HepG2 (cell line): ENCODE results near the gene PCTP. TPM values are rescaled to one million over a fixed set of nuclear protein-coding genes. Genes with fewer than 3 reads are reported as not detected.

Experiments
- ATAC-seq: fragments of 200-7000 bp; cut with Tn5 transposase; 3 replicates; pipeline ENCODE4 v1.9.1; 2020; ENCODE audit warnings: mild to moderate bottlenecking, moderate library complexity
- Bru-seq: library from RNA; stranded (reverse); fragments of 400-500 nt; gene quantifications from one replicate; lab custom pipeline; 2021; lab: Mats Ljungman, UMichigan
- BruChase-seq, 2 experiments: library from RNA; stranded (reverse); fragments of 400-500 nt; gene quantifications; one replicate each; lab custom pipeline; 2021; lab: Mats Ljungman, UMichigan
- BruUV-seq: library from RNA; stranded (reverse); fragments of 400-500 nt; replicated peaks from 2 replicates; lab custom pipeline; 2021; lab: Mats Ljungman, UMichigan
- CTCF ChIA-PET: fragments of 300-600 bp; formaldehyde crosslinking; extraction: SDS; loops from one replicate; lab custom pipeline; 2021; ENCODE audit warnings: low total read pairs, inconsistent platforms, low intra/inter-chr PET ratio; lab: Yijun Ruan, JAX
- POLR2A ChIA-PET: fragments of 350-600 bp; sonication (Branson Sonifier 250); formaldehyde crosslinking; loops from one replicate; lab custom pipeline; 2020; ENCODE audit warnings: antibody characterized with exemption, inconsistent platforms; lab: Yijun Ruan, JAX
- DNase-seq: peaks from one replicate; pipeline ENCODE4 v3.0.0-alpha.2; 2015; ENCODE audit warnings: low spot score
- FAIRE-seq: peaks from 3 replicates; lab custom pipeline; 2011; peaks lifted over from hg19 to GRCh38; lab: Jason Lieb, UNC
- H2AFZ ChIP-seq: one replicate; pipeline ENCODE4 v1.6.1; 2011; ENCODE audit warnings: low read length, inconsistent platforms
- H3K27ac ChIP-seq: fragments of 300-600 bp; 3 replicates; pipeline ENCODE4 v1.8.0; 2011; ENCODE audit warnings: mixed run types, mild to moderate bottlenecking, mixed read lengths, low read length, inconsistent platforms; ENCODE audit not compliant: insufficient read depth; ENCODE audit errors: extremely low read length
- H3K27me3 ChIP-seq, 2 experiments: fragments of 200-600 bp in 1 of 2; 2 replicates in 1 of 2; 3 replicates in 1 of 2; pipeline versions ENCODE4 v1.6.0 to v1.8.0; 2011; ENCODE audit warnings: low read length in 2 of 2, mild to moderate bottlenecking in 2 of 2, moderate library complexity in 2 of 2, inconsistent platforms in 1 of 2; ENCODE audit not compliant: insufficient read depth in 2 of 2, control insufficient read depth in 1 of 2
- H3K36me3 ChIP-seq, 2 experiments: fragments of 200-600 bp in 1 of 2; replicated peaks in 1 of 2; 2 replicates in 1 of 2; 3 replicates in 1 of 2; pipeline versions ENCODE4 v1.5.1 to v1.8.0; 2011; ENCODE audit warnings: low read length in 2 of 2, inconsistent platforms in 1 of 2; ENCODE audit not compliant: insufficient read depth in 2 of 2, control insufficient read depth in 1 of 2
- H3K4me1 ChIP-seq: 2 replicates; pipeline ENCODE4 v1.5.1; 2012; ENCODE audit warnings: low read length, inconsistent platforms; ENCODE audit not compliant: insufficient read depth
- H3K4me2 ChIP-seq: 2 replicates; pipeline ENCODE4 v1.6.0; 2011; ENCODE audit warnings: low read depth, low read length, inconsistent platforms
- H3K4me3 ChIP-seq, 3 experiments: fragments of 200-600 bp in 1 of 3; sonication (generic), shearing (Covaris generic) in 1 of 3; replicated peaks in 1 of 3; 2 replicates each; pipeline ENCODE4 v1.5.1; 2011 to 2016; ENCODE audit warnings: low read length in 3 of 3, inconsistent platforms in 2 of 3, low read depth in 2 of 3, mild to moderate bottlenecking in 2 of 3, control low read depth in 1 of 3, mixed read lengths in 1 of 3; ENCODE audit not compliant: insufficient read depth in 1 of 3
- H3K79me2 ChIP-seq: one replicate; pipeline ENCODE4 v1.6.1; 2011; ENCODE audit warnings: low read length, inconsistent platforms; ENCODE audit not compliant: insufficient read depth
- H3K9ac ChIP-seq: 2 replicates; pipeline ENCODE4 v1.6.0; 2011; ENCODE audit warnings: mild to moderate bottlenecking, low read depth, low read length, inconsistent platforms; ENCODE audit not compliant: insufficient read depth
- H3K9me3 ChIP-seq: 2 replicates; pipeline ENCODE4 v1.5.1; 2012; ENCODE audit warnings: mild to moderate bottlenecking, low read length
- H4K20me1 ChIP-seq: 2 replicates; pipeline ENCODE4 v1.6.0; 2011; ENCODE audit warnings: inconsistent platforms, mild to moderate bottlenecking, low read length, moderate library complexity; ENCODE audit not compliant: insufficient read depth
- CAMTA2 ChIP-seq: sonication (generic); formaldehyde crosslinking; IDR thresholded peaks from 2 replicates; pipeline ENCODE4 v1.4.0; 2020; ENCODE audit warnings: mild to moderate bottlenecking, missing genetic modification reagents, borderline replicate concordance
- CBFB ChIP-seq: sonication (generic); formaldehyde crosslinking; IDR thresholded peaks from 2 replicates; pipeline ENCODE4 v1.4.0; 2020; ENCODE audit warnings: missing genetic modification reagents
- CREBL2 ChIP-seq: sonication (generic); formaldehyde crosslinking; IDR thresholded peaks from 2 replicates; pipeline ENCODE4 v1.8.1; 2023; ENCODE audit warnings: missing genetic modification reagents, mild to moderate bottlenecking, borderline replicate concordance
- POGK ChIP-seq: sonication (generic); formaldehyde crosslinking; conservative IDR thresholded peaks from 2 replicates; pipeline ENCODE4 v1.8.0; 2022; ENCODE audit warnings: mild to moderate bottlenecking, moderate library complexity, missing genetic modification reagents
- POLR2AphosphoS2 ChIP-seq: IDR thresholded peaks from 2 replicates; pipeline ENCODE4 v1.6.1; 2011; ENCODE audit warnings: low read depth, low read length, improper control_type of control experiment
- SMAD1 ChIP-seq: sonication (generic); formaldehyde crosslinking; IDR thresholded peaks from 2 replicates; pipeline ENCODE4 v1.4.0; 2020; ENCODE audit warnings: missing genetic modification reagents, low read depth, mild to moderate bottlenecking, borderline replicate concordance
- ZNF124 ChIP-seq: sonication (generic); formaldehyde crosslinking; IDR thresholded peaks from 2 replicates; pipeline ENCODE4 v1.4.0; 2020; ENCODE audit warnings: missing genetic modification reagents
- ZNF337 ChIP-seq: sonication (generic); formaldehyde crosslinking; IDR thresholded peaks from 2 replicates; pipeline ENCODE4 v1.5.1; 2020; ENCODE audit warnings: missing genetic modification reagents, low read depth, mild to moderate bottlenecking, borderline replicate concordance
- ZNF414 ChIP-seq: sonication (generic); formaldehyde crosslinking; IDR thresholded peaks from 2 replicates; pipeline ENCODE4 v1.5.0; 2020; ENCODE audit warnings: missing genetic modification reagents
- ZNF580 ChIP-seq: IDR thresholded peaks from 2 replicates; pipeline ENCODE4 v1.6.1; 2016; ENCODE audit warnings: low read depth, borderline replicate concordance
- ZNF724P ChIP-seq: sonication (generic); formaldehyde crosslinking; IDR thresholded peaks from 2 replicates; pipeline ENCODE4 v1.8.0; 2022; ENCODE audit warnings: missing genetic modification reagents, borderline replicate concordance
- ZNF780A ChIP-seq: sonication (generic); formaldehyde crosslinking; IDR thresholded peaks from 2 replicates; pipeline ENCODE4 v1.8.0; 2022; ENCODE audit warnings: mild to moderate bottlenecking, missing genetic modification reagents, moderate library complexity
- WGBS: methylation state at CpG from one replicate; pipeline ENCODE4 v1.1.6; 2017; ENCODE audit warnings: low lambda C conversion rate; 5-methylcytosine and 5-hydroxymethylcytosine counted together
- in situ Hi-C: cut with HindIII; loops from 2 replicates; pipeline ENCODE4 v1.10.0; 2017; ENCODE audit warnings: low pct_unique_long_range_greater_than_20kb; ENCODE audit not compliant: extremely low pct_ligation_motif_present
- intact Hi-C: fragments of 100-400 bp; cut with micrococcal nuclease; formaldehyde crosslinking; loops from one replicate; pipeline ENCODE4 v1.10.0; 2022; ENCODE audit not compliant: unreplicated experiment
- long read RNA-seq, 2 experiments: library from RNA in 1 of 2; library from polyadenylated mRNA in 1 of 2; stranded (forward) in 1 of 2; unstranded in 1 of 2; transcript quantifications; one replicate each; pipeline ENCODE4 v2.0.0, GENCODE V29; 2019 to 2022
- polyA minus RNA-seq, 3 experiments: library from RNA; depleted of rRNA, polyadenylated mRNA; stranded (reverse); fragments of >200 nt; gene quantifications; 2 replicates each; pipeline ENCODE4 v1.2.3, GENCODE V29; 2011; ENCODE audit warnings: low replicate concordance in 1 of 3
- polyA plus RNA-seq, 8 experiments: library from polyadenylated mRNA; depleted of rRNA in 3 of 8; stranded (reverse) in 7 of 8; unstranded in 1 of 8; fragments of >200 nt; fragmentation: Illumina TruSeq in 4 of 8; extraction: Trizol in 4 of 8; gene quantifications; 2 replicates each; pipeline versions ENCODE4 v1.2.1 to v1.2.3, GENCODE V29; 2011 to 2016; ENCODE audit warnings: low read depth in 4 of 8, missing spikeins in 1 of 8, mixed read lengths in 1 of 8; ENCODE audit not compliant: insufficient read depth in 1 of 8
- total RNA-seq, 5 experiments: library from RNA; depleted of rRNA; stranded (reverse); fragments of >200 nt; fragmentation: Illumina TruSeq; extraction: Trizol; gene quantifications; 2 replicates each; pipeline ENCODE4 v1.2.3, GENCODE V29; 2016; ENCODE audit warnings: low read depth in 1 of 5

The PCTP gene
- total RNA-seq (2016; rRNA removed; fragmentation: Illumina TruSeq; extraction: Trizol) = 50.7 and 66.3 TPM in 2 replicates
- total RNA-seq (2016; cell fraction: cytosol; rRNA removed; fragmentation: Illumina TruSeq; extraction: Trizol; ENCODE audit: low read depth) = 11.7 and 12.0 TPM in 2 replicates
- total RNA-seq (2016; cell fraction: insoluble cytoplasmic fraction; rRNA removed; fragmentation: Illumina TruSeq; extraction: Trizol) = 54.0 and 71.4 TPM in 2 replicates
- total RNA-seq (2016; cell fraction: membrane; rRNA removed; fragmentation: Illumina TruSeq; extraction: Trizol) = 39.4 and 41.1 TPM in 2 replicates
- total RNA-seq (2016; cell fraction: nucleus; rRNA removed; fragmentation: Illumina TruSeq; extraction: Trizol) = 23.2 and 24.9 TPM in 2 replicates
- polyA plus RNA-seq (2011; rRNA removed) = 31.0 and 37.1 TPM in 2 replicates
- polyA plus RNA-seq (2011; cell fraction: cytosol; rRNA removed) = 33.2 and 42.6 TPM in 2 replicates
- polyA plus RNA-seq (2011; cell fraction: nucleus; rRNA removed) = 15.1 and 17.8 TPM in 2 replicates
- 24.1 and 24.8 TPM in 2 replicates for polyA plus RNA-seq (2012)
- 10.2 and 13.1 TPM in 2 replicates for polyA plus RNA-seq (2016; cell fraction: cytosol; fragmentation: Illumina TruSeq; extraction: Trizol; ENCODE audit: low read depth)
- polyA plus RNA-seq (2016; cell fraction: insoluble cytoplasmic fraction; fragmentation: Illumina TruSeq; extraction: Trizol; ENCODE audit: low read depth) = 54.7 and 63.4 TPM in 2 replicates
- polyA plus RNA-seq (2016; cell fraction: membrane; fragmentation: Illumina TruSeq; extraction: Trizol; ENCODE audit: low read depth) = 26.6 and 28.7 TPM in 2 replicates
- polyA plus RNA-seq (2016; cell fraction: nucleus; fragmentation: Illumina TruSeq; extraction: Trizol; ENCODE audit: insufficient read depth, low read depth) = 33.0 and 35.1 TPM in 2 replicates
- polyA minus RNA-seq (2011; rRNA and poly(A)+ RNA removed; ENCODE audit: low replicate concordance) = 4.1 and 30.1 TPM in 2 replicates
- polyA minus RNA-seq (2011; cell fraction: cytosol; rRNA and poly(A)+ RNA removed) = 14.5 and 16.1 TPM in 2 replicates
- polyA minus RNA-seq (2011; cell fraction: nucleus; rRNA and poly(A)+ RNA removed) = 23.0 and 27.8 TPM in 2 replicates
- percentile 62 among the genes with signal in this experiment for Bru-seq, nascent RNA
- BruChase-seq, experiment 1, labeled RNA remaining after a 6-hour chase = percentile 62 among the genes with signal in this experiment
- BruChase-seq, experiment 2, labeled RNA remaining after a 2-hour chase = percentile 56 among the genes with signal in this experiment
- long read RNA-seq, experiment 1, transcript PCTP-207 (6 exons, 2,680 nt) = minor isoform, 6 of 79 reads
- long read RNA-seq, experiment 1, transcript PCTP-201 (6 exons, 2,044 nt) = major isoform, 56 of 79 reads
- long read RNA-seq, experiment 1, partial matches to known transcripts = 4 of 79 reads
- long read RNA-seq, experiment 1, other reads (novel, unspliced or antisense) = 9 of 79 reads
- long read RNA-seq, experiment 2, transcript PCTP-201 (6 exons, 2,044 nt) = major isoform, 79 of 128 reads
- long read RNA-seq, experiment 2, partial matches to known transcripts = 7 of 128 reads
- long read RNA-seq, experiment 2, other reads (novel, unspliced or antisense) = 35 of 128 reads

- H3K4me3 ChIP-seq = peak within 1 kb of the TSS; percentile 84 to 93 (median 93)
- ATAC-seq (peak; percentile 99), FAIRE-seq (no peak), DNase-seq (peak; percentile 87)
- no TSS peak for BruUV-seq
- peaks cover 0 to 11% of the 10 kb centered on the region in 2 experiments; a peak in 1 of 5 replicates for H3K36me3 ChIP-seq
- peak within 1 kb of the TSS; percentile 66 for H3K27ac ChIP-seq
- CTCF ChIA-PET = no interaction called here
- in situ Hi-C loops = loop anchor here (25.0 kb wide), 1 partner anchor 364 kb away; no protein-coding TSS in a partner anchor
- intact Hi-C loops = loop anchor here (1.0 to 10.0 kb wide), 3 partner anchors 8 to 356 kb away; no protein-coding TSS in a partner anchor
- peak within 1 kb of the TSS; percentile 74 for H3K9ac ChIP-seq
- WGBS = under 1% methylated on average over 43 of the region's 53 CpGs
- H3K79me2 ChIP-seq = peaks cover 16% of the 10 kb centered on the region
- POLR2A ChIA-PET = interaction anchor here (0.7 to 1.8 kb wide), 13 partner anchors 8 to 780 kb away, joined by 3 to 17 read pairs (median 4); no protein-coding TSS in a partner anchor
- no peaks in the 10 kb centered on the region; a peak in 1 of 5 replicates for H3K27me3 ChIP-seq
- peak within 1 kb of the TSS; percentile 97 for H3K4me2 ChIP-seq
- no peaks in the 10 kb centered on the region for H3K9me3 ChIP-seq
- H4K20me1 ChIP-seq = no peaks in the 10 kb centered on the region
- H3K4me1 ChIP-seq = peaks cover 39% of the 10 kb centered on the region
- peak within 1 kb of the TSS; percentile 50 for H2AFZ ChIP-seq
- TF ChIP-seq CAMTA2 (CRISPR knock-in tag) (no peak), ZNF780A (CRISPR knock-in tag) (0 out of 2 replicates have a peak, but pooled peaks have one; percentile 27), CREBL2 (CRISPR knock-in tag) (no peak), ZNF337 (peak; percentile 87; the same call in 1 of the 2 replicates), ZNF580 (CRISPR knock-in tag) (peak; percentile 96), SMAD1 (CRISPR knock-in tag) (peak; percentile 82), CBFB (CRISPR knock-in tag) (peak; percentile 90; the same call in 1 of the 2 replicates), ZNF414 (CRISPR knock-in tag) (peak; percentile 84), ZNF124 (CRISPR knock-in tag) (peak; percentile 90), ZNF724P (CRISPR knock-in tag) (no peak), POLR2AphosphoS2 (no peak), POGK (CRISPR knock-in tag) (peak; percentile 92)
Measured at GRCh38 chr17:55750750-55751657, at the start of gene PCTP. Gene PCTP (plus strand): TSS chr17:55751051. CDS start chr17:55751104, 53 bp downstream.
